Small intestine (tissue), 7 donors: ENCODE measurements around the gene CDCA7L. TPM values are rescaled to one million over a fixed set of nuclear protein-coding genes. Genes with fewer than 3 reads are reported as not detected.

Experiments
- DNase-seq, 2 donors: peaks; one replicate each; pipeline versions ENCODE4 v3.0.0 to v3.0.0-alpha.2; 2013
- FAIRE-seq: peaks from 2 replicates; lab custom pipeline; 2012; peaks lifted over from hg19 to GRCh38; lab: Jason Lieb, UNC
- H3K27ac ChIP-seq, 3 donors: one replicate each; pipeline ENCODE4 v1.5.1; 2013; ENCODE audit warnings: low read length in 2 of 3, mild to moderate bottlenecking in 2 of 3, control low read depth in 1 of 3, inconsistent platforms in 1 of 3, low read depth in 1 of 3, moderate library complexity in 1 of 3
- H3K27me3 ChIP-seq, 3 donors: one replicate each; pipeline ENCODE4 v1.6.1; 2013; ENCODE audit warnings: low read length in 3 of 3, inconsistent platforms in 1 of 3; ENCODE audit not compliant: control insufficient read depth in 3 of 3, insufficient read depth in 3 of 3
- H3K36me3 ChIP-seq, 3 donors: one replicate each; pipeline ENCODE4 v1.6.1; 2013; ENCODE audit warnings: low read length in 3 of 3, inconsistent platforms in 1 of 3, low read depth in 1 of 3, mild to moderate bottlenecking in 1 of 3, moderate library complexity in 1 of 3; ENCODE audit not compliant: control insufficient read depth in 3 of 3, insufficient read depth in 2 of 3
- H3K4me1 ChIP-seq, 3 donors: one replicate each; pipeline ENCODE4 v1.6.1; 2013; ENCODE audit warnings: low read length in 2 of 3, inconsistent platforms in 1 of 3, low read depth in 1 of 3, mild to moderate bottlenecking in 1 of 3, moderate library complexity in 1 of 3; ENCODE audit not compliant: control insufficient read depth in 3 of 3, insufficient read depth in 2 of 3
- H3K4me3 ChIP-seq, 3 donors: one replicate each; pipeline ENCODE4 v1.5.1; 2013; ENCODE audit warnings: low read length in 3 of 3, control low read depth in 1 of 3, inconsistent platforms in 1 of 3, low read depth in 1 of 3, mild to moderate bottlenecking in 1 of 3, moderate library complexity in 1 of 3
- H3K9me3 ChIP-seq, 2 donors: one replicate each; pipeline ENCODE4 v1.6.1; 2013; ENCODE audit warnings: low read depth in 1 of 2, low read length in 1 of 2; ENCODE audit not compliant: control insufficient read depth in 2 of 2, insufficient read depth in 1 of 2
- WGBS, 3 donors: extraction: QIAGEN DNeasy Blood & Tissue Kit; methylation state at CpG; one replicate each; pipeline ENCODE4 v1.1.7; 2013; 5-methylcytosine and 5-hydroxymethylcytosine counted together
- polyA plus RNA-seq, 4 donors: library from polyadenylated mRNA; stranded (reverse) in 3 of 4; unstranded in 1 of 4; fragments of 200-250 nt in 3 of 4; fragments of 120-200 nt in 1 of 4; gene quantifications; one replicate each; pipeline versions ENCODE4 v1.2.1 to v1.2.3, GENCODE V29; 2013
- donor health status: healthy with polysubstance abuse.
- donor health status: control.
- donor health status: control.
- donor health status: Bipolar disorder and iron deficiency.
- donor health status: healthy.

Gene CDCA7L
- polyA plus RNA-seq, 4 donors = 2.7 to 20.6 (median 8.4) TPM

- DNase-seq (no peak), FAIRE-seq (no peak)
- Histone ChIP-seq H3K36me3 (peaks cover 0 to 18% (median 0%) of the 10 kb centered on the region in 3 donors), H3K4me1 (no peaks in the 10 kb centered on the region), H3K4me3 (no peak overlapping the region), H3K27ac (no peak overlapping the region), H3K9me3 (no peaks in the 10 kb centered on the region), H3K27me3 (no peaks in the 10 kb centered on the region)
- WGBS, 3 donors = 81 to 86% (median 84%) methylated on average over 8 of the region's 8 CpGs
Observed at GRCh38 chr7:21912931-21913780, 32.5 kb downstream of the CDCA7L start.

GRCh38 chr7:21912305-21912704 lies 33.4 kb downstream of the CDCA7L start:
- FAIRE-seq = no peak
- H3K27ac ChIP-seq = no peak overlapping the region
- no peaks in the 10 kb centered on the region for H3K9me3 ChIP-seq
- no peaks in the 10 kb centered on the region for H3K27me3 ChIP-seq
- H3K36me3 ChIP-seq = peaks cover 0 to 24% (median 2%) of the 10 kb centered on the region in 3 donors
- H3K4me1 ChIP-seq = no peaks in the 10 kb centered on the region
- no peak for DNase-seq
- no peak overlapping the region for H3K4me3 ChIP-seq
- 82 to 90% (median 88%) methylated on average over 7 of the region's 7 CpGs for WGBS, 3 donors

- DNase-seq (no peak), FAIRE-seq (no peak)
- Histone ChIP-seq H3K27ac (no peak overlapping the region), H3K36me3 (peaks cover 0 to 26% (median 2%) of the 10 kb centered on the region in 3 donors), H3K4me3 (no peak overlapping the region), H3K9me3 (no peaks in the 10 kb centered on the region), H3K4me1 (no peaks in the 10 kb centered on the region), H3K27me3 (no peaks in the 10 kb centered on the region)
- WGBS, 3 donors = 85 to 91% (median 86%) methylated on average over 8 of the region's 8 CpGs
Observed at GRCh38 chr7:21911341-21911875, 34.3 kb downstream of the CDCA7L start.

- FAIRE-seq (no peak), DNase-seq (no peak)
- Histone ChIP-seq H3K4me1 (no peaks in the 10 kb centered on the region), H3K4me3 (no peak overlapping the region), H3K27ac (no peak overlapping the region), H3K36me3 (peaks cover 0 to 35% (median 3%) of the 10 kb centered on the region in 3 donors), H3K9me3 (no peaks in the 10 kb centered on the region), H3K27me3 (no peaks in the 10 kb centered on the region)
- 88 to 92% (median 90%) methylated on average over 6 of the region's 6 CpGs for WGBS, 3 donors
Observed at GRCh38 chr7:21910253-21910652, 35.4 kb downstream of the CDCA7L start.

GRCh38 chr7:21908746-21909145 lies 37.0 kb downstream of the CDCA7L start:
- DNase-seq (no peak), FAIRE-seq (no peak)
- H3K4me3 ChIP-seq = no peak overlapping the region
- H3K27me3 ChIP-seq = no peaks in the 10 kb centered on the region
- 88 to 98% (median 93%) methylated on average over 5 of the region's 5 CpGs for WGBS, 3 donors
- H3K4me1 ChIP-seq = no peaks in the 10 kb centered on the region
- no peaks in the 10 kb centered on the region for H3K9me3 ChIP-seq
- no peak overlapping the region for H3K27ac ChIP-seq
- H3K36me3 ChIP-seq = peaks cover 0 to 38% (median 3%) of the 10 kb centered on the region in 3 donors

- no peaks in the 10 kb centered on the region for H3K9me3 ChIP-seq
- no peaks in the 10 kb centered on the region for H3K4me1 ChIP-seq
- H3K4me3 ChIP-seq = no peak overlapping the region
- no peak for FAIRE-seq
- WGBS, 3 donors = 92 to 95% (median 93%) methylated on average over 14 of the region's 14 CpGs
- no peak overlapping the region for H3K27ac ChIP-seq
- no peak for DNase-seq
- peaks cover 3 to 45% (median 4%) of the 10 kb centered on the region in 3 donors for H3K36me3 ChIP-seq
- no peaks in the 10 kb centered on the region for H3K27me3 ChIP-seq
Observed at GRCh38 chr7:21903020-21903786, 42.5 kb downstream of the CDCA7L start.

GRCh38 chr7:21902240-21902639 lies 43.5 kb downstream of the CDCA7L start:
- Histone ChIP-seq H3K4me3 (no peak overlapping the region), H3K9me3 (no peaks in the 10 kb centered on the region), H3K27me3 (no peaks in the 10 kb centered on the region), H3K4me1 (no peaks in the 10 kb centered on the region), H3K27ac (no peak overlapping the region), H3K36me3 (peaks cover 2 to 40% (median 4%) of the 10 kb centered on the region in 3 donors)
- FAIRE-seq = no peak
- 70 to 86% (median 83%) methylated on average over 5 of the region's 5 CpGs for WGBS, 3 donors
- DNase-seq = no peak

GRCh38 chr7:21898265-21898930 lies 47.3 kb downstream of the CDCA7L start:
- Histone ChIP-seq H3K36me3 (peaks cover 0 to 17% (median 4%) of the 10 kb centered on the region in 3 donors), H3K9me3 (no peaks in the 10 kb centered on the region), H3K27ac (peak overlapping the region in 2 of 3 donors; percentile 14 to 75), H3K4me3 (no peak overlapping the region), H3K27me3 (no peaks in the 10 kb centered on the region), H3K4me1 (no peaks in the 10 kb centered on the region)
- DNase-seq (peak in 1 of 2 donors; percentile 7), FAIRE-seq (no peak)
- WGBS, 3 donors = 77 to 89% (median 79%) methylated on average over 17 of the region's 17 CpGs
